ENCODE results near the gene TMEM164. TPM values are rescaled to one million over a fixed set of nuclear protein-coding genes. Genes with fewer than 3 reads are reported as not detected.

TMEM164 gene
- total RNA-seq, 4 donors from 2014 or later, result 8.2 to 13.4 (median 11.1) TPM

DNA sequence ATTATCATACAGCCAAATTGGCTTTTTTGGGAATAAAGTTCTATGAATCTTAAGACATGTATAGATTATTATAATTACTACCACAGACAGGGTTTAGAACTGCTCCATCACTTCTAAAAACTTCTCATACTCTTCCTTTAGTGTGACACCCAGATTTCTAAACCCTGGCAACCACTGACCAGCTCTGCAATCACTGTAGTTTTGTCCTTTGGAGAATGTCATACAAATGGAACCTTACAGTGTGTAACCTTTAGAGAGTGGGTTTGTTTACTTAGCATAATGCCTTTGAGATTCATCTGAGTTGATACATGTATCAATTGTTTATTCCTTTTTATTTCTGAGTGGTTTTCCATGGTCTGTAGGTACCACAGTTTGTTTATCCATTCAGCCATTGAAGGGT is 95.0 kb downstream of the TMEM164 start:
- Histone ChIP-seq H3K4me3 (no peak overlapping the region), H3K36me3 (no peaks in the 10 kb centered on the region), H3K27me3 (no peaks in the 10 kb centered on the region), H3K27ac (replicated peaks in 1 of 4) (no peak overlapping the region), H3K4me1 (no peaks in the 10 kb centered on the region), H3K9me3 (no peaks in the 10 kb centered on the region)
- no peak for DNase-seq (ENCODE audit: extremely low spot score)
- TF ChIP-seq POLR2A (IDR thresholded peaks at IDR 0.05; ENCODE audit: low read depth), result no peak
- TF ChIP-seq, protein P1, sequence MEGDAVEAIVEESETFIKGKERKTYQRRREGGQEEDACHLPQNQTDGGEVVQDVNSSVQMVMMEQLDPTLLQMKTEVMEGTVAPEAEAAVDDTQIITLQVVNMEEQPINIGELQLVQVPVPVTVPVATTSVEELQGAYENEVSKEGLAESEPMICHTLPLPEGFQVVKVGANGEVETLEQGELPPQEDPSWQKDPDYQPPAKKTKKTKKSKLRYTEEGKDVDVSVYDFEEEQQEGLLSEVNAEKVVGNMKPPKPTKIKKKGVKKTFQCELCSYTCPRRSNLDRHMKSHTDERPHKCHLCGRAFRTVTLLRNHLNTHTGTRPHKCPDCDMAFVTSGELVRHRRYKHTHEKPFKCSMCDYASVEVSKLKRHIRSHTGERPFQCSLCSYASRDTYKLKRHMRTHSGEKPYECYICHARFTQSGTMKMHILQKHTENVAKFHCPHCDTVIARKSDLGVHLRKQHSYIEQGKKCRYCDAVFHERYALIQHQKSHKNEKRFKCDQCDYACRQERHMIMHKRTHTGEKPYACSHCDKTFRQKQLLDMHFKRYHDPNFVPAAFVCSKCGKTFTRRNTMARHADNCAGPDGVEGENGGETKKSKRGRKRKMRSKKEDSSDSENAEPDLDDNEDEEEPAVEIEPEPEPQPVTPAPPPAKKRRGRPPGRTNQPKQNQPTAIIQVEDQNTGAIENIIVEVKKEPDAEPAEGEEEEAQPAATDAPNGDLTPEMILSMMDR (IDR thresholded peaks at IDR 0.05), result no peak
- TF ChIP-seq EP300 (IDR thresholded peaks at IDR 0.05), result no peak
- intact Hi-C loops (cut with DNase I), result no loop called here

DNA sequence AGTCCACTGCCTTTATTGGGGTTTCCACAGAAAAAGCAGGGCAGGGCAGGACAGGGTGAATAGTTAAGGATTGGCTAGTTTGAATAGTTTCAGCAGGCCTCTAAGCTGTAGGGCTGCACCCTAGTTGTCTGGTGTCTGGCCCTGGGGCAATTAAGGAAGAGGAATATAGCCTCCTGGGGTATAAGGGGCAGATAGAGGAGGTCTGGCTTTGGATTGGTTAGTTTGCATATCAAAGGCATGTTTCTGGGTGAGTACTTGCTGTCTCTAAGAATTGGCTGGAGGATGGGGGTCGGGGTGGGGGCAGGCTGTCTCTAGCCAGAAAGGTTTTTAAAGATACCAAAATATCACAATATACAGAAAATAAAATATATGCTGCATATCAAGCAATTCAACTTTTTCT is 100.4 kb downstream of the TMEM164 start:
- DNase-seq (ENCODE audit: extremely low spot score), result no peak
- Histone ChIP-seq H3K36me3 (no peaks in the 10 kb centered on the region), H3K4me3 (no peak overlapping the region), H3K27me3 (no peaks in the 10 kb centered on the region), H3K9me3 (no peaks in the 10 kb centered on the region), H3K27ac (replicated peaks in 1 of 4) (no peak overlapping the region), H3K4me1 (no peaks in the 10 kb centered on the region)
- 80% methylated on average over 1 of the region's 1 CpG for WGBS
- intact Hi-C loops (cut with DNase I), result no loop called here
- TF ChIP-seq EP300 (IDR thresholded peaks at IDR 0.05) (no peak), POLR2AphosphoS5 (IDR thresholded peaks at IDR 0.05) (no peak), POLR2A (IDR thresholded peaks at IDR 0.05; ENCODE audit: low read depth) (no peak)
- TF ChIP-seq, protein P1 (IDR thresholded peaks at IDR 0.05), result no peak

GRCh38 chrX:110104078-110104477 is 101.2 kb downstream of the TMEM164 start:
- no peak for DNase-seq (ENCODE audit: extremely low spot score)
- no peaks in the 10 kb centered on the region for H3K27me3 ChIP-seq
- H3K4me1 ChIP-seq, result no peaks in the 10 kb centered on the region
- intact Hi-C loops (cut with DNase I), result no loop called here
- H3K36me3 ChIP-seq, result peaks cover 0 to under 1% (median 0%) of the 10 kb centered on the region in 4 donors
- H3K27ac ChIP-seq (replicated peaks in 1 of 4), result no peak overlapping the region
- WGBS, result 82% methylated on average over 3 of the region's 3 CpGs
- H3K9me3 ChIP-seq, result no peaks in the 10 kb centered on the region
- TF ChIP-seq POLR2AphosphoS5 (IDR thresholded peaks at IDR 0.05) (no peak), EP300 (IDR thresholded peaks at IDR 0.05) (no peak), POLR2A (IDR thresholded peaks at IDR 0.05; ENCODE audit: low read depth) (no peak)
- TF ChIP-seq, protein P1 (IDR thresholded peaks at IDR 0.05), result no peak
- no peak overlapping the region for H3K4me3 ChIP-seq

DNA sequence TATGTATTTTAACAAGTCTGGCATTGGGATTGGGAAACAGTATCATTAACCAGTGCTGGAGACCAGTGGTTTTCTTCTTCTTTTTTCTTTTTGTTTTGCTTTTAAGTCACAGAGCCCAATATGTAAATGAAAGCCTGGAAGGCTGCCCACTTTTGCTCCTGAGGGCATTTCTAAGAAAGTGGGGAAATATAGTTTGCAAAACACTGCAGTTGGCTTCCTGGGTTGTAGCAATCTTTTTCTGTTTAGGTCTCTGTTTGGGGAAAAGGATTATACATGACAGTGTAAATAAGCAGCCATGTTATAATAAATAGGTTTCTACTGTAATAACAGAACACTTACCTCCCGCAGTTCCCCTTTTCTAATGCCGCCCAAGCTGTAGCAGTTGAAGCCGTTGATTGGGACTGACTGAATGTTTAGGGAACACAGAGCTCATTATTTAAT is 105.5 kb downstream of the TMEM164 start:
- intact Hi-C loops (cut with DNase I), result no loop called here
- H3K9me3 ChIP-seq, result no peaks in the 10 kb centered on the region
- no peaks in the 10 kb centered on the region for H3K27me3 ChIP-seq
- H3K36me3 ChIP-seq, result peaks cover 0 to 10% (median 3%) of the 10 kb centered on the region in 4 donors
- no peak overlapping the region for H3K4me3 ChIP-seq
- no peaks in the 10 kb centered on the region for H3K4me1 ChIP-seq
- no peak for TF ChIP-seq POLR2AphosphoS5 (IDR thresholded peaks at IDR 0.05)
- TF ChIP-seq, protein P1 (IDR thresholded peaks at IDR 0.05), result no peak
- TF ChIP-seq EP300 (IDR thresholded peaks at IDR 0.05), result no peak
- TF ChIP-seq POLR2A (IDR thresholded peaks at IDR 0.05; ENCODE audit: low read depth), result no peak
- no peak for DNase-seq (ENCODE audit: extremely low spot score)
- WGBS, result 87% methylated on average over 3 of the region's 3 CpGs
- H3K27ac ChIP-seq (replicated peaks in 1 of 4), result no peak overlapping the region

GRCh38 chrX:110114260-110114776 is 111.4 kb downstream of the TMEM164 start:
- H3K27me3 ChIP-seq, result no peaks in the 10 kb centered on the region
- WGBS, result 68% methylated on average over 4 of the region's 4 CpGs
- intact Hi-C loops (cut with DNase I), result no loop called here
- TF ChIP-seq POLR2AphosphoS5 (IDR thresholded peaks at IDR 0.05) (no peak), POLR2A (IDR thresholded peaks at IDR 0.05; ENCODE audit: low read depth) (no peak), EP300 (IDR thresholded peaks at IDR 0.05) (no peak)
- TF ChIP-seq, protein P1 (IDR thresholded peaks at IDR 0.05), result no peak
- no peak for DNase-seq (ENCODE audit: extremely low spot score)
- no peak overlapping the region for H3K27ac ChIP-seq (replicated peaks in 1 of 4)
- H3K4me1 ChIP-seq, result no peaks in the 10 kb centered on the region
- no peaks in the 10 kb centered on the region for H3K9me3 ChIP-seq
- peaks cover 0 to 9% (median 2%) of the 10 kb centered on the region in 4 donors for H3K36me3 ChIP-seq
- no peak overlapping the region for H3K4me3 ChIP-seq
